Measurements from ENCODE around the gene CYB561.

DNA sequence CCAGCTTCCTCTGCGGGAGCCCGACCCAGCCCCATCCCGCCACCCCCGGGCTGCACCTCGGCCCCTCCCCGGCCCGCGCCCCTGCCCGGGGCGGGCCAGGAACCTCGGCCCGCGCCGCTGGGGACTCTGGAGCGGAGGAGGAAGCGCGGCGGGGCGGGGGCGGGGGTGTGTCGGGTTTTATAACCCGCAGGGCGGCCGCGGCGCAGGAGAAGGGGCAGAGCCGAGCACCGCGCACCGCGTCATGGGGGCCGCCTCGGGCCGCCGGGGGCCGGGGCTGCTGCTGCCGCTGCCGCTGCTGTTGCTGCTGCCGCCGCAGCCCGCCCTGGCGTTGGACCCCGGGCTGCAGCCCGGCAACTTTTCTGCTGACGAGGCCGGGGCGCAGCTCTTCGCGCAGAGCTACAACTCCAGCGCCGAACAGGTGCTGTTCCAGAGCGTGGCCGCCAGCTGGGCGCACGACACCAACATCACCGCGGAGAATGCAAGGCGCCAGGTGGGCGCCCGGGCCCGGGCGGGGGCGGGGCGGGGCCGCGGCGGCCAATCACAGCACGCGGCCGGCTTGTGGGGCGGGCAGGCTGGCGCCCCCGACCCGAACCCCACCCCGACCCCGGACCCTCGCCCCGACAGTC is 30.9 kb upstream of the CYB561 start, which contains the start of gene ACE:
- TF ChIP-seq ZNF396 (CRISPR knock-in tag; IDR thresholded peaks at IDR 0.05; ENCODE audit: borderline replicate concordance) (no peak), SP1 (CRISPR knock-in tag; conservative IDR thresholded peaks at IDR 0.05) (no peak), RORB (CRISPR knock-in tag; IDR thresholded peaks at IDR 0.05) (no peak)
- TF ChIP-seq, protein P1, sequence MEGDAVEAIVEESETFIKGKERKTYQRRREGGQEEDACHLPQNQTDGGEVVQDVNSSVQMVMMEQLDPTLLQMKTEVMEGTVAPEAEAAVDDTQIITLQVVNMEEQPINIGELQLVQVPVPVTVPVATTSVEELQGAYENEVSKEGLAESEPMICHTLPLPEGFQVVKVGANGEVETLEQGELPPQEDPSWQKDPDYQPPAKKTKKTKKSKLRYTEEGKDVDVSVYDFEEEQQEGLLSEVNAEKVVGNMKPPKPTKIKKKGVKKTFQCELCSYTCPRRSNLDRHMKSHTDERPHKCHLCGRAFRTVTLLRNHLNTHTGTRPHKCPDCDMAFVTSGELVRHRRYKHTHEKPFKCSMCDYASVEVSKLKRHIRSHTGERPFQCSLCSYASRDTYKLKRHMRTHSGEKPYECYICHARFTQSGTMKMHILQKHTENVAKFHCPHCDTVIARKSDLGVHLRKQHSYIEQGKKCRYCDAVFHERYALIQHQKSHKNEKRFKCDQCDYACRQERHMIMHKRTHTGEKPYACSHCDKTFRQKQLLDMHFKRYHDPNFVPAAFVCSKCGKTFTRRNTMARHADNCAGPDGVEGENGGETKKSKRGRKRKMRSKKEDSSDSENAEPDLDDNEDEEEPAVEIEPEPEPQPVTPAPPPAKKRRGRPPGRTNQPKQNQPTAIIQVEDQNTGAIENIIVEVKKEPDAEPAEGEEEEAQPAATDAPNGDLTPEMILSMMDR (IDR thresholded peaks at IDR 0.05) = no peak
- TF ChIP-seq, protein P2, sequence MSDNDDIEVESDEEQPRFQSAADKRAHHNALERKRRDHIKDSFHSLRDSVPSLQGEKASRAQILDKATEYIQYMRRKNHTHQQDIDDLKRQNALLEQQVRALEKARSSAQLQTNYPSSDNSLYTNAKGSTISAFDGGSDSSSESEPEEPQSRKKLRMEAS (CRISPR knock-in tag; IDR thresholded peaks at IDR 0.05) = no peak

Data from WTC11 (cell line).